GM21737 (cell line): ENCODE measurements around the gene ARL8B.
A peak's percentile ranks its signal among the peaks of the same experiment; 100 is the strongest.
"Not testable (repeated sequence)": the region's sequence is repeated elsewhere in the genome, so short reads cannot be mapped to it uniquely, and the experiment has no call there.

Source experiments
- ATAC-seq: cut with Tn5 transposase; IDR thresholded peaks from one replicate; pipeline ENCODE4 v1.9.1; 2021; ENCODE audit warnings: mild to moderate bottlenecking, moderate library complexity; ENCODE audit not compliant: unreplicated experiment

Gene ARL8B

DNA sequence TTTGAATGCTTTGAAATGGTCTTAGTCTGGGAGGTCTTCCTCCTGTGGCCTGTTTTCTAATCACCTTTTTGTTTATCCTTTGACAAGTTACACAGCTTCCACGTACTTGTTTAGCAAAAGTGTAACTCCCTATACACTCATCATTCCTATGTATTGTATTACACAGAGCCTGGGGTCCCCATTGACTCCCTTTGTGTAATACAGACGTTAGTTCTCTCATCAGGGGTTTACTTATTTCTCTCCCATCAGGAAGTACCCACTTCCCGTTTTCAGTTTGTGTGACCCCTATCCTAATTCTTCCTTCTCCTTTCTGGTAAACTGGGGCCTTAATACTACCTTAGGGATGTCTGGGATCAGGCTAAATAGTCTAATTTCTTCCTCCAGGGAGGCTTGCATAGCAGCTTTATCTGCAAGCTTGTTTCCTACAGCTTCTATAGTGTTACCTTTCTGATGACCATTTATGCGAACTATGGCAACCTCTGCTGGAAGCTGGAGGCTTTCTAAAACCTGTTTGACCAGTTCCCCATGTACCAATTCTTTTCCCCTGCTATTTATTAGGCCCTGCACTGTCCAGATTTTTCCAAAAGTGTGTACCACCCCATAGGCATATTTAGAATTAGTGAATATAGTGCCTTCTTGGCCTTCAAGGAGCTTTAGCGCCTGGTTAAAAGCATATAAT lies 22.4 kb downstream of the ARL8B start:
- ATAC-seq, result no peak

DNA sequence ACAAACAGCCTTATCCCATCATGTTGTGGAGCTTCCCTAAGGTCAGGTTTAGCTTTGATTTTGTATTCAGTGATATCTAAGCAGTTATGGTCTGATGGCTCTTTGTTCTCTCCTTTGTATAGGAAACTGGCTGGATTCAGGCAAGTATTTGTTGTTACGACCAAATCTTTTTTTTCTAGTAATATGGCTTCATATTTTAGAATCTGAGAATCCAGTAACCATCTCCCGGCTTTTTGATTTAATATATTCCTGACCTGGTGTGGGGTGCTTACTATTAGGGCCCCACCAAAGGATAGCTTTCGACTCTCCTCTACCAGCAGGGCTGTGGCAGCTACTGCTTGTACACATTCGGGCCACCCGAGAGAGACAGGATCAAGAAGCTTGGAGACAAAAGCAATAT lies 23.0 kb downstream of the ARL8B start:
- no peak for ATAC-seq

DNA sequence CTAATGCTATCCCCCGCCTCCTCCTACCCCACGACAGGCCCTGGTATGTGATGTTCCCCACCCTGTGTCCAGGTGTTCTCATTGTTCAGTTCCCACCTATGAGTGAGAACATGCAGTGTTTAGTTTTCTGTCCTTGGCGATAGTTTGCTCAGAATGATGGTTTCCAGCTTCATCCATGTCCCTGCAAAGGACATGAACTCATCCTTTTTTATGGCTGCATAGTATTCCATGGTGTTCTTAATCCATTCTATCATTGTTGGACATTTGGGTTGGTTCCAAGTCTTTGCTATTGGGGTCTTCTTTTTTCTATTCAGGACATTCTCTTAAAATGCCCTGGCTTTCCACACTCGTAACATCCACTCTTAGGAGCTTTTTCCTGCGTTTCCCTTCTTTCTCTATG lies 25.1 kb downstream of the ARL8B start:
- not testable (repeated sequence) for ATAC-seq

DNA sequence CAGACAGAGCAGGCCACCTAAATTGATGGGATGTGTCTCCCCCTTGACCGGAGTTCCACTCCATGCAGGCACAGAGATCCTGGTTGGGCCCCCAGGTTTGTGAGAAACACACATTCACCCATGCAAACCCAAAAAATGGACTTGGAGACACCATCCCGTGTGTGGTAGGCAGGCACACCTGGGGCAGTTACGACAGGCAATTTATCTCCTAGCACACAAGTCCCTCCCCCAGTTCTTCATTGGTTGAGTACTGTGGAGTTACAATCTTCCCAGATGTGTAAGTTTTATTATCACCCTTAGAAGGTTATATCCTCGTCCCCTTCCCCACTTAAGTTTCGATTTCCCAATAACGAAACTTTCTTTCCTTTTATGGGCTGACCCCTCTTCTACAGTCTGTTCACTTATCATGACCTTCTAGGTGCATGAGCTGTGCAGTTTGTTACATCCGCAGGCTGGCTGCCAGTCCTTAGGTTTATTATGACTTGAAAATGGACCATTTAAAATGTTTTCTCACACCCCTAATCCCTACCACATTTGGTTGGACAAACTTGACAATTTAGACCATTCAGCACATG lies 27.3 kb downstream of the ARL8B start:
- ATAC-seq, result no peak

GRCh38 chr3:5151586-5151985 lies 29.5 kb downstream of the ARL8B start:
- ATAC-seq, result no peak

DNA sequence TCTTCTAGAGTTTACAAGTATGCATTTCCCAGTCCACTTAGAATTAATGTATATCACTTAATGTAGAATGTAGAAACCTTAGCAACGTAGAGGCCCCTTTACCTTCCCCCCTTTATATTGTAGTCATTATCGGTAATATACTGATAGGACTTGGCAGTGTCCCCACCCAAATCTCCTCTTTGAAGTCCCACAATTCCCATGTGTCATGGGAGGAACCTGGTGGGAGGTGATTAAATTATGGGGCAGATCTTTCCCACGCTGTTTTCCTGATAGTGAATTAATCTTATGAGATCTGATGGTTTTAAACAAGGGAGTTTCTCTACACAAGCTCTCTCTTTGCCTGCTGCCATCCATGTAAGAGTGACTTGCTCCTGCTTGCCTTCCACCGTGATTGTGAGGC lies 31.0 kb downstream of the ARL8B start:
- ATAC-seq, result no peak

DNA sequence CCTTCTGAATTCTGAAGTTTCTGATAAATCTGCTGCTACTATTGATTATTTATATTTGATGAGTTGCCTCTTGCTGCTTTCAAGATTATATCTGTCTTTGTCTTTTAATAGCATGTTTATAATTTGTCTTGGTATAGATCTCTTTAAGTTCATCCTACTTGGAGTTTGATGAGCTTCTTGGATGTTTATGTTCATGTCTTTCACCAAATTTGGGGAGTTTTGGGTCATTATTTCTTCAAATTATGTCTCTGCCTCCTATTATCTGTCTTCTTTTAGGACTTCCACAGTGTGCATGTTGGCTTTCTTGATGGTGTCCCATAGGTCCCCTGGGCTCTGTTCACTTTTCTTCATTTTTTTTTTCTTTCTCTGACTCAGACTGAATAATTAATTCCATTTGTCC lies 33.1 kb downstream of the ARL8B start:
- ATAC-seq, result no peak

- ATAC-seq, result no peak
These were observed 38.2 kb downstream of the ARL8B start for GRCh38 chr3:5160321-5160720.

GRCh38 chr3:5160940-5161858 lies 39.1 kb downstream of the ARL8B start:
- ATAC-seq, result no peak

GRCh38 chr3:5162102-5162501 lies 40.0 kb downstream of the ARL8B start:
- ATAC-seq, result no peak

DNA sequence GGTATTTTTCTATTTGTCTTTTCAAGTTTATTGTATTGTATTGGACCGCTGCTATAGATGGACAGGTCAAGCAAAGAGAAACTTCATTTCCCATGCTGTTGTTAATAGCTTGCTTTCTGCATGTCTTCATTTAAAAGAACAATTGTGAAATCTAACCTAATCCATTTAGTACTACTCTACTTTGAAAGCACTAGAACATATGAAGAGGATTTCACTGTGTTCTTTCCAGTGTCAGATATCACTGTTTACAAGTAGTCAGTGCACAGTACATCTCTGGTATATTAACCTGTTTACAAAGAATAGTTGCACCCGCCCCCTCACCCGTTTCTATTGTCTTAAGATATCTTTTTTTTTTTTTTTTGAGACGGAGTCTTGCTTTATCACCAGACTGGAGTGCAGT lies 43.6 kb downstream of the ARL8B start:
- ATAC-seq, result no peak

DNA sequence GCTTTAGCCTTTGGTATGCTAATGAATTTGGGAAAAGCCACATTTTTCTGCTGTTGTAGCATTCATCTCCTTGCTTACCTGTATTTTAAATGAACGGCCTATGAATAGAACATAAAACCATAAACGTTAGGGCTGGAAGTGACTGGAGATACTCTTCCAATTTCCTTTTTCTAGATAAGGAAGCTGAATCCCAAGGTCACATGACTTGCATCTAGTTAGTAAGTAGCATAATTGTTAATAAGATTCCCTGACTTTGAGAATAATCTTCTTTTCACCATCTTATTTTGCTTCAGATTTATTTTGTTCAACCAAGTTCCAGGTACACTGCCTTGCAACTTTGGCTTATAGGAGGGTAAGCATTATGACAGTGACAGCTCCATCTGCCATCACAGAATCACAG lies 44.8 kb downstream of the ARL8B start:
- no peak for ATAC-seq

DNA sequence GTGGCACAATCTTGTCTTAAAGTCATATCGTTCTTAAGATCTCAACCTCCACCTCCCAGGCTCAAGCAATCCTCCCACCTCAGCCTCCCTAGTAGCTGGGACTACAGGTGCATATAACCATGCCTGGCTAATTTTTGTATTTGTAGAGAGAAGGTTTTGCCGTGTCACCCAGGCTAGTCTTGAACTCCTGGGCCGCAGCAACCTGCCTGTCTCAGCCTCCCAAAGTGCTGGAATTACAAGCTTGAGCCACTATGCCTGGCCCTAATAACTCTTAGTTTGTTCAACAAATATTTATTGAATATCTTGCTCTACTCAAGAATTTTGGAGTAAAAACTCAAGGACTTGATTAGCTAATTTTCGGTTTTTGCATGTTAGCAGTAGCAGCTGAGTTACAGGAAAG lies 46.0 kb downstream of the ARL8B start:
- no peak for ATAC-seq

DNA sequence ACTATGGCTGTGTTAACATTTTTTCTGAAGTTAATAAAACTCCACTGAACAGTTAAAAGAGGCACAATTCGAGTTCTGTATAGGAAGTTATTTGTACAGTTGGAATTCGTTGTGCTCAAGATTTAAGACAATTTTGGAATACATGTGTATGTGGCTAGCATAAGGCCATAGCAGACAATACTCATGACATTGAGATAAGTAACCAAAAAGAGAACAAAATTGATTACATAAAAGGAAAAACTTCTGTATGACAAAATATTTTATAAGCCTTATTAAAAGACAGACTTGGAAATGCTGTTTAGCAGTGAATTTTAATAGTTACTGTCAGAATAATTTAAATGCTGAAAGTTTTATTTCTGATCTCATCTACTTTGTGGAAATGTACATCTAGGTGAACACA lies 47.7 kb downstream of the ARL8B start:
- no peak for ATAC-seq

GRCh38 chr3:5170975-5171374 lies 48.9 kb downstream of the ARL8B start:
- ATAC-seq, result no peak

GRCh38 chr3:5172018-5172417 lies 49.9 kb downstream of the ARL8B start:
- no peak for ATAC-seq

- ATAC-seq, result not testable (repeated sequence)
These were observed 56.9 kb downstream of the ARL8B start for GRCh38 chr3:5179036-5179435.

DNA sequence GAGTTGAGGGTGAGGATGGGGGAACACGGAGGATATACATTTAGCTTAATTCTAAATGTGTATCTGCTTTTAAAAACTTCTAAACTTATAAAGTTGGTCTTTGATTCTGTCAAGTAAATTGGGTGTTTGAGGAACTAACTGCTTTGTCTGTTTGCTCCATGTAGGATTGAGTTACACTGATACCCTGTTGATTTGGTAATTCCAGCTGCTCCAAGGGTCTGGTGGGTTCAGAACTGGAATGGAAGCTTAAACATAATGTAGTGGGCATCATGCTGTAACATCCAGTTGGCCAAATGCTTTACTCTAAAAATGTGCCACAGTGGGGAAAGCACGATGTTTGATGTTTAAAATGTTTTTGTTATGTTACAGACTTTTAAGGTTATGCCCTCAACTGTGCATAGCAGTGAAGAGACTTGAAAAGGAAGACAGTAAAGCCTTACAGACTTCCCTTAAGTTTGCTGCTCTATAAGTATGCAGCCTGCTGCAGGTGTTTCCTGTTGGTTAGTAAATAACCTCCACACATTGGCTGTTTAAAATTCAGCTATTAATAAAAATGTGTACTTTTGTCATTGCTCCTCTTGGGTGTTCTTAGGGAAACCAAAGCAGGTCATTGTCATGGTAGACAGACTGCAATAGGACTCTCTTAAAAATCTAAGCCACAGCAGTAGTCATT lies 59.5 kb downstream of the ARL8B start:
- peak; percentile 70 for ATAC-seq

DNA sequence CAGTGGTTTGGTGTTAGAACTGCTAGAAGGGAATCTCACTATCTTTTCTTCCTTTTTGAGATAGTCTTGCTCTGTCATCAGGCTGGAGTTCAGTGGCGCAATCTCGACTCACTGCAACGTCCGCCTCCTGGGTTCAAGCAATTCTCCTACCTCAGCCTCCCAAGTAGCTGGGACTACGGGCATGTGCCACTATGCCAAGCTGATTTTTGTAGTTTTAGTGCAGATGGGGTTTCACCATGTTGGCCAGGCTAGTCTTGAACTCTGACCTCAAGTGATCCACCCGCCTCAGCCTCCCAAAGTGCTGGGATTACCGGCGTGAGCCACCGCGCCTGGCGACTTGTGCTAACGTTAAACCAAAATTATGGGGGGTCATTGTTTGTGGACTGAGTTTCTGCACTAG lies 61.6 kb downstream of the ARL8B start:
- not testable (repeated sequence) for ATAC-seq

GRCh38 chr3:5184499-5184898 lies 62.4 kb downstream of the ARL8B start:
- no peak for ATAC-seq

DNA sequence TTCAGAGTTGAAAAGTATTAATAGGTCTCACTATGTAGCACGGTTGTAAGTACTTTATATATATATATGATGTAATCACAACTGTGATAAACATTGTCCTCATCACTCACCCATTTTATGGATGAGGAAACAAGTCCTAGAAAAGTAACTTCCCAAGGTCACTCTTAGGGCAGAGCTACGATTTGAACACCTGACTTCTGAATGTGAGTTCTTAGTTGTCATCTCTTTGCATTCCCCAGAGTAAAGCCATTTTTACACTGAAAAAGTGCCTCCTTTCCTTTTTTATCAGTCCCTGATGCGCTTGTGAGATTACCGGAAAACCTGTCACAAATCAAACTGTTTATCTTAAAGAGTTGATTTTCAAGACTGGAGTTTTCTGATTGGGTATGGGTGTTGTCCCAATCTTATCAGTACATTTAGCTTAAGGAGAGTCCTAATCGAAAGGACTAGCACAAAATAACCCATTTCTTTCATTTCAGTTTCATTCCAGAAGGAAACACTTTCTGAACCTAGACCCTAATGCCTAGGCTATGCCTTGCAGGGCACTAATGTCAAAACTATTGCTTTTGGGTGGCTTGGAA lies 63.1 kb downstream of the ARL8B start:
- no peak for ATAC-seq
